Fibroblast of lung (primary cell): ENCODE measurements around the gene ALDH1A1.

Experiments
- EZH2 ChIP-seq: IDR thresholded peaks from 2 replicates; pipeline ENCODE4 v1.5.1; 2012; ENCODE audit warnings: low read length, control low read depth, mild to moderate bottlenecking; ENCODE audit errors: missing control alignments
- TF ChIP-seq, protein P1 (sequence below), 2 donors: IDR thresholded peaks in 1 of 2; conservative IDR thresholded peaks in 1 of 2; 1 replicate in 1 of 2; 2 replicates in 1 of 2; pipeline ENCODE4 v1.5.1; 2011 to 2012; ENCODE audit warnings: low read length in 2 of 2, control low read depth in 1 of 2, inconsistent platforms in 1 of 2, low read depth in 1 of 2, mild to moderate bottlenecking in 1 of 2

DNA sequence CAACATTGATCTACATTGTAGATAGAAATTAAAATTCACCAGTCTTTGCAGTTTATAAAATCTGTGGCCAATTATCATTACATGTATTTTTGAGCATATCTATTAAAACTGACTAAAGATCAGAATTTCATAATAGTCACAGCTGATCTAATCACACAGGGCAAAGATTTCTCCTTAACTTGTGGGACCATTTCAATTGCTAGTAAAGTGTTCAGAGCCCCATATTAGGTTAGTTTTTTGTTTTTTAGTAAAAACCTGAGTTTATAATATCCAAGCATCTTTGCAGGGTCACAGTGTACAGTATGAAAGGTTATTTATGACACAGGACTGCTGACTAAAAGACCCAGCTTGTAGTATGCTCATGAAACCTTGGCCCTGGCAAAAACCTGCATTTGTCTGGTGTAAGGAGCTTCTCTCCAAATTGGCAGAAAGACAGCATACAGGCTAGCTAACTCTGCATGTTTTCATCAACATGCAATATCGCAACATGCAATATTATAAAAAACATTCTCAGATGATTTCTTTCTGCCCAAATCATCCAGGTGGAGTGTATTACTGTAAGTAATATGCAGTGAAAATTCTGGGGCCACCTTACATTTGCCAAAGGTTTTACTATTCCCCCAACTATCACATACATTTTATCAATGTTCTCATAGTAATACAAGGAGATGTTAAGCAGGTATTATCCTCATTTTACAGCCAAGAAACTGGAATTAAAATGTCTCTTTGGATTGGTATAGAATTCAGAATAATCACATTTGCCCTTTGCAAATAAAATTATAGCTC, 37.7 kb upstream of the ALDH1A1 start:
- TF ChIP-seq, protein P1, sequence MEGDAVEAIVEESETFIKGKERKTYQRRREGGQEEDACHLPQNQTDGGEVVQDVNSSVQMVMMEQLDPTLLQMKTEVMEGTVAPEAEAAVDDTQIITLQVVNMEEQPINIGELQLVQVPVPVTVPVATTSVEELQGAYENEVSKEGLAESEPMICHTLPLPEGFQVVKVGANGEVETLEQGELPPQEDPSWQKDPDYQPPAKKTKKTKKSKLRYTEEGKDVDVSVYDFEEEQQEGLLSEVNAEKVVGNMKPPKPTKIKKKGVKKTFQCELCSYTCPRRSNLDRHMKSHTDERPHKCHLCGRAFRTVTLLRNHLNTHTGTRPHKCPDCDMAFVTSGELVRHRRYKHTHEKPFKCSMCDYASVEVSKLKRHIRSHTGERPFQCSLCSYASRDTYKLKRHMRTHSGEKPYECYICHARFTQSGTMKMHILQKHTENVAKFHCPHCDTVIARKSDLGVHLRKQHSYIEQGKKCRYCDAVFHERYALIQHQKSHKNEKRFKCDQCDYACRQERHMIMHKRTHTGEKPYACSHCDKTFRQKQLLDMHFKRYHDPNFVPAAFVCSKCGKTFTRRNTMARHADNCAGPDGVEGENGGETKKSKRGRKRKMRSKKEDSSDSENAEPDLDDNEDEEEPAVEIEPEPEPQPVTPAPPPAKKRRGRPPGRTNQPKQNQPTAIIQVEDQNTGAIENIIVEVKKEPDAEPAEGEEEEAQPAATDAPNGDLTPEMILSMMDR (conservative IDR thresholded peaks at IDR 0.05 in 1 of 2, IDR thresholded peaks at IDR 0.05 in 1 of 2; ENCODE audit: low read depth in 1 of 2, low read length in 2 of 2) = no peak
- no peak for TF ChIP-seq EZH2
